CD1c-positive myeloid dendritic cell (primary cell): ENCODE measurements around the gene RNH1.

Experiments
- DNase-seq: peaks from one replicate; pipeline ENCODE4 v3.0.0-alpha.2; 2016; ENCODE audit errors: extremely low spot score

RNH1 gene

GRCh38 chr11:499201-500076 is 7.6 kb downstream of the RNH1 start:
- no peak for DNase-seq

GRCh38 chr11:498297-499181 is 8.5 kb downstream of the RNH1 start:
- no peak for DNase-seq

- DNase-seq: no peak
These were observed 9.3 kb downstream of the RNH1 start for GRCh38 chr11:497565-498296.

- DNase-seq: no peak
These were observed 10.0 kb downstream of the RNH1 start for GRCh38 chr11:496834-497564.

- no peak for DNase-seq
These were observed 11.5 kb downstream of the RNH1 start for GRCh38 chr11:495537-495931.

GRCh38 chr11:494761-495536 is 12.1 kb downstream of the RNH1 start:
- DNase-seq: no peak

- no peak for DNase-seq
These were observed 14.4 kb downstream of the RNH1 start for GRCh38 chr11:492427-493226.

- no peak for DNase-seq
These were observed 15.7 kb downstream of the RNH1 start for GRCh38 chr11:491358-491757.

GRCh38 chr11:490930-491260 is 16.1 kb downstream of the RNH1 start:
- no peak for DNase-seq

GRCh38 chr11:490186-490929 is 16.7 kb downstream of the RNH1 start:
- no peak for DNase-seq

- DNase-seq: no peak
These were observed 17.3 kb downstream of the RNH1 start for GRCh38 chr11:489610-490185.

- DNase-seq: no peak
These were observed 18.1 kb downstream of the RNH1 start for GRCh38 chr11:488992-489391.

GRCh38 chr11:488579-488978 is 18.5 kb downstream of the RNH1 start:
- no peak for DNase-seq

- DNase-seq: no peak
These were observed 19.0 kb downstream of the RNH1 start for GRCh38 chr11:488062-488461.

GRCh38 chr11:487571-488021 is 19.4 kb downstream of the RNH1 start:
- no peak for DNase-seq

GRCh38 chr11:486189-486588 is 20.9 kb downstream of the RNH1 start:
- no peak for DNase-seq

GRCh38 chr11:484616-485015 is 22.4 kb downstream of the RNH1 start:
- DNase-seq: no peak

GRCh38 chr11:479311-479710 is 27.7 kb downstream of the RNH1 start:
- no peak for DNase-seq
